ENCODE results near the gene AUTS2. TPM values are rescaled to one million over a fixed set of nuclear protein-coding genes. Genes with fewer than 3 reads are reported as not detected.

Gene AUTS2
- total and polyA plus RNA-seq, 9 of the 15 experiments (the other 6 are each of a cell fraction or from before 2014, with no cell fraction given) = 0.58 TPM; not detected in 8

DNA sequence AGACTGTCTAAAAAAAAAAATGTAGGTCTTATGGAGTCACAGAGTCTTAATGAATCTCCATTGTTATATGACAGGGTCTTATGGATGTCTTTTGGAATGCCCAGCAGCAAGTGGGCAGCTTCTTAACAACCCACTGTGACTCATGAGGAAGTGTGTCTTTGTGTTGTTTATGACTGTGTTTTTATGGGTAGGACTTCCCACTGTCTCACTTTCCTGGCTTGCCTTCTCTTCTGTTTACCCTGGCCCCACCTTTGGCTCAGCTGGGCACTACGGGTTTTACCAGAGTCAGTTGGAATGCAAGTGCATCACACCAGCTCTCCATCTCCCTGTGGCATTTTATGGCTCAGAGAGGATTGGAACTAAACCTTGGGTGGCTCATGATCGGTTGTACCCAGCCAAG is 580.5 kb downstream of the AUTS2 start:
- H4K20me1 ChIP-seq (replicated peaks; ENCODE audit: control insufficient read depth, insufficient read depth, low read length) = no peaks in the 10 kb centered on the region; the same call in 1 of the 2 replicates
- no peak overlapping the region for H3K4me3 ChIP-seq
- no peak for FAIRE-seq
- no peak for ATAC-seq
- no peaks in the 10 kb centered on the region for H3K27me3 ChIP-seq (ENCODE audit: control insufficient read depth in 2 of 2, insufficient read depth in 2 of 2, low read length in 2 of 2)
- no peaks in the 10 kb centered on the region for H3K79me2 ChIP-seq (ENCODE audit: control insufficient read depth, insufficient read depth, low read length)
- no peaks in the 10 kb centered on the region for H3K9me3 ChIP-seq (replicated peaks; ENCODE audit: control insufficient read depth, insufficient read depth, low read depth, low read length)
- no peak for DNase-seq (ENCODE audit: extremely low read depth in 1 of 4, low spot score in 3 of 4)
- H3K27ac ChIP-seq (ENCODE audit: extremely low read depth, low read depth, low read length) = no peak overlapping the region
- BruUV-seq (replicated peaks) = no TSS peak
- 0% methylated on average over 2 of the region's 2 CpGs for WGBS (ENCODE audit: insufficient coverage, low coverage, missing lambda C conversion rate)
- POLR2A ChIA-PET = no interaction called here
- no peak overlapping the region for H3K9ac ChIP-seq (ENCODE audit: insufficient read depth in 1 of 2, low read depth in 2 of 2, low read length in 2 of 2)
- no peaks in the 10 kb centered on the region for H3K9me1 ChIP-seq (ENCODE audit: control insufficient read depth, insufficient read depth, low read length)
- intact Hi-C loops (cut with micrococcal nuclease) = no loop called here
- in situ Hi-C loops (cut with MboI) = no loop called here
- H3K36me3 ChIP-seq (ENCODE audit: control insufficient read depth, insufficient read depth, low read length) = no peaks in the 10 kb centered on the region
- no peaks in the 10 kb centered on the region for H3K4me1 ChIP-seq (replicated peaks in 1 of 2; ENCODE audit: control insufficient read depth in 2 of 2, insufficient read depth in 2 of 2, low read length in 2 of 2)
- TF ChIP-seq LEF1 (IDR thresholded peaks at IDR 0.05) = no peak
- no peak for TF ChIP-seq ZEB2 (IDR thresholded peaks at IDR 0.05)
- no peak for TF ChIP-seq KHSRP (IDR thresholded peaks at IDR 0.05)
- TF ChIP-seq JUND (IDR thresholded peaks at IDR 0.05; ENCODE audit: borderline replicate concordance, low read depth, low read length) = no peak
- no peak for TF ChIP-seq JUND (tag; IDR thresholded peaks at IDR 0.05; ENCODE audit: borderline replicate concordance, low read depth, low read length)
- TF ChIP-seq PRPF4 (IDR thresholded peaks at IDR 0.05; ENCODE audit: insufficient read depth, low read depth, low read length, poor library complexity, severe bottlenecking) = no peak
- no peak for TF ChIP-seq POLR2B (IDR thresholded peaks at IDR 0.05; ENCODE audit: low read depth, partially characterized antibody)
- TF ChIP-seq CREBBP (IDR thresholded peaks at IDR 0.05; ENCODE audit: low read depth, low read length) = no peak
- TF ChIP-seq ZC3H11A (IDR thresholded peaks at IDR 0.05; ENCODE audit: low read depth, low read length) = no peak
- no peak for TF ChIP-seq ZNF282 (CRISPR knock-in tag; IDR thresholded peaks at IDR 0.05)
- no peak for TF ChIP-seq ZNF311 (CRISPR knock-in tag; IDR thresholded peaks at IDR 0.05)
- no peak for TF ChIP-seq ZSCAN29 (IDR thresholded peaks at IDR 0.05)
- no peak overlapping the region for H2AFZ ChIP-seq (ENCODE audit: low read depth, low read length)
- no peak overlapping the region for H3K4me2 ChIP-seq (ENCODE audit: insufficient read depth, low read length)
- CTCF ChIA-PET (ENCODE audit: low intra/inter-chr PET ratio) = no interaction called here
